Esophagus (tissue), 2 donors: ENCODE results near the gene PCF11. TPM values are rescaled to one million over a fixed set of nuclear protein-coding genes. Genes with fewer than 3 reads are reported as not detected.

ENCODE experiments used
- H3K27ac ChIP-seq, 2 donors: one replicate each; pipeline ENCODE4 v1.5.1; 2013; ENCODE audit warnings: low read depth in 2 of 2, mild to moderate bottlenecking in 2 of 2, inconsistent platforms in 1 of 2, low read length in 1 of 2, moderate library complexity in 1 of 2
- H3K27me3 ChIP-seq, 2 donors: one replicate each; pipeline ENCODE4 v1.6.1; 2013; ENCODE audit warnings: low read length in 2 of 2, control low read depth in 1 of 2, mild to moderate bottlenecking in 1 of 2; ENCODE audit not compliant: insufficient read depth in 2 of 2, control insufficient read depth in 1 of 2
- H3K36me3 ChIP-seq, 2 donors: one replicate each; pipeline ENCODE4 v1.6.1; 2013; ENCODE audit warnings: low read length in 1 of 2; ENCODE audit not compliant: control insufficient read depth in 2 of 2, insufficient read depth in 2 of 2
- H3K4me1 ChIP-seq, 2 donors: one replicate each; pipeline ENCODE4 v1.6.1; 2013; ENCODE audit warnings: low read length in 1 of 2; ENCODE audit not compliant: control insufficient read depth in 2 of 2, insufficient read depth in 2 of 2
- H3K4me3 ChIP-seq, 2 donors: one replicate each; pipeline ENCODE4 v1.5.1; 2013; ENCODE audit warnings: low read length in 2 of 2, mild to moderate bottlenecking in 2 of 2, low read depth in 1 of 2, moderate library complexity in 1 of 2
- H3K9me3 ChIP-seq, 2 donors: one replicate each; pipeline ENCODE4 v1.6.1; 2013; ENCODE audit warnings: mild to moderate bottlenecking in 2 of 2, low read depth in 1 of 2, low read length in 1 of 2, moderate library complexity in 1 of 2; ENCODE audit not compliant: control insufficient read depth in 2 of 2, insufficient read depth in 1 of 2
- WGBS, 2 donors: extraction: QIAGEN DNeasy Blood & Tissue Kit; methylation state at CpG; one replicate each; pipeline ENCODE4 v1.1.7; 2013; 5-methylcytosine and 5-hydroxymethylcytosine counted together
- polyA plus RNA-seq, 2 donors: library from polyadenylated mRNA; stranded (reverse); fragments of 200-250 nt; gene quantifications; one replicate each; pipeline ENCODE4 v1.2.3, GENCODE V29; 2013
- donor health status: healthy with polysubstance abuse.
- donor health status: Bipolar disorder and iron deficiency.

The PCF11 gene
- 10 to 100 TPM; 24.7 to 38.7 TPM for polyA plus RNA-seq

- H3K9me3 ChIP-seq = no peaks in the 10 kb centered on the region
- peak within 1 kb of the TSS; percentile 100 for H3K27ac ChIP-seq
- H3K27me3 ChIP-seq = no peaks in the 10 kb centered on the region
- H3K4me1 ChIP-seq = no peaks in the 10 kb centered on the region
- no peaks in the 10 kb centered on the region for H3K36me3 ChIP-seq
- WGBS, 2 donors = 0% methylated on average over 53 to 55 of the region's 55 CpGs
- peak within 1 kb of the TSS; percentile 94 to 97 for H3K4me3 ChIP-seq
Measured at GRCh38 chr11:83156996-83157593, at the start of gene PCF11. Gene PCF11 (plus strand): TSS chr11:83157131. CDS start chr11:83157440, 309 bp downstream.

GRCh38 chr11:83112886-83113285 is 44.0 kb upstream of the PCF11 start:
- WGBS, 2 donors = 61 to 63% methylated on average over 2 of the region's 2 CpGs
- H3K9me3 ChIP-seq = no peaks in the 10 kb centered on the region

GRCh38 chr11:83115026-83115425 is 41.9 kb upstream of the PCF11 start:
- Histone ChIP-seq H3K4me3 (no peak overlapping the region), H3K4me1 (no peaks in the 10 kb centered on the region), H3K36me3 (no peaks in the 10 kb centered on the region), H3K27ac (no peak overlapping the region), H3K27me3 (no peaks in the 10 kb centered on the region), H3K9me3 (no peaks in the 10 kb centered on the region)
- 93 to 96% methylated on average over 3 of the region's 3 CpGs for WGBS, 2 donors

More at GRCh38 chr11:83112886-83113285, 44.0 kb upstream of the PCF11 start:
- Histone ChIP-seq H3K27me3 (no peaks in the 10 kb centered on the region), H3K27ac (no peak overlapping the region), H3K4me1 (no peaks in the 10 kb centered on the region), H3K4me3 (no peak overlapping the region), H3K36me3 (no peaks in the 10 kb centered on the region)

GRCh38 chr11:83115551-83115950 is 41.4 kb upstream of the PCF11 start:
- Histone ChIP-seq H3K27ac (no peak overlapping the region), H3K27me3 (no peaks in the 10 kb centered on the region), H3K4me3 (no peak overlapping the region), H3K9me3 (no peaks in the 10 kb centered on the region), H3K36me3 (no peaks in the 10 kb centered on the region), H3K4me1 (no peaks in the 10 kb centered on the region)
- 66 to 76% methylated on average over 5 of the region's 5 CpGs for WGBS, 2 donors

GRCh38 chr11:83116015-83116641 is 40.8 kb upstream of the PCF11 start:
- H3K27ac ChIP-seq = no peak overlapping the region
- H3K4me1 ChIP-seq = no peaks in the 10 kb centered on the region
- no peak overlapping the region for H3K4me3 ChIP-seq
- WGBS, 2 donors = 88 to 93% methylated on average over 3 of the region's 3 CpGs
- H3K9me3 ChIP-seq = no peaks in the 10 kb centered on the region
- no peaks in the 10 kb centered on the region for H3K27me3 ChIP-seq
- no peaks in the 10 kb centered on the region for H3K36me3 ChIP-seq

- Histone ChIP-seq H3K27ac (no peak overlapping the region), H3K4me3 (no peak overlapping the region), H3K27me3 (no peaks in the 10 kb centered on the region), H3K36me3 (no peaks in the 10 kb centered on the region), H3K4me1 (no peaks in the 10 kb centered on the region), H3K9me3 (no peaks in the 10 kb centered on the region)
Measured at GRCh38 chr11:83118814-83119213, 38.1 kb upstream of the PCF11 start.

- H3K4me3 ChIP-seq = no peak overlapping the region
- no peaks in the 10 kb centered on the region for H3K9me3 ChIP-seq
- no peaks in the 10 kb centered on the region for H3K4me1 ChIP-seq
- no peaks in the 10 kb centered on the region for H3K36me3 ChIP-seq
- no peak overlapping the region for H3K27ac ChIP-seq
- WGBS, 2 donors = 78 to 82% methylated on average over 3 of the region's 3 CpGs
- no peaks in the 10 kb centered on the region for H3K27me3 ChIP-seq
Measured at GRCh38 chr11:83119216-83119615, 37.7 kb upstream of the PCF11 start.

- no peaks in the 10 kb centered on the region for H3K9me3 ChIP-seq
- H3K4me3 ChIP-seq = no peak overlapping the region
- no peak overlapping the region for H3K27ac ChIP-seq
- no peaks in the 10 kb centered on the region for H3K4me1 ChIP-seq
- no peaks in the 10 kb centered on the region for H3K36me3 ChIP-seq
- H3K27me3 ChIP-seq = no peaks in the 10 kb centered on the region
Measured at GRCh38 chr11:83120327-83120726, 36.6 kb upstream of the PCF11 start.

GRCh38 chr11:83122050-83122449 is 34.9 kb upstream of the PCF11 start:
- Histone ChIP-seq H3K27me3 (no peaks in the 10 kb centered on the region), H3K4me3 (no peak overlapping the region), H3K9me3 (no peaks in the 10 kb centered on the region), H3K4me1 (no peaks in the 10 kb centered on the region), H3K27ac (no peak overlapping the region), H3K36me3 (no peaks in the 10 kb centered on the region)

- H3K9me3 ChIP-seq = no peaks in the 10 kb centered on the region
- no peak overlapping the region for H3K4me3 ChIP-seq
- H3K27ac ChIP-seq = no peak overlapping the region
- H3K4me1 ChIP-seq = no peaks in the 10 kb centered on the region
- no peaks in the 10 kb centered on the region for H3K36me3 ChIP-seq
- 91% methylated on average over 2 of the region's 2 CpGs for WGBS, 2 donors
- H3K27me3 ChIP-seq = no peaks in the 10 kb centered on the region
Measured at GRCh38 chr11:83122766-83123165, 34.2 kb upstream of the PCF11 start.
